RPMI8226 (cell line): Measurements from ENCODE around the gene RGS16.

Source experiments
- DNase-seq: peaks from one replicate; pipeline ENCODE4 v3.0.0-alpha.2; 2015

RGS16 gene

GRCh38 chr1:182629080-182629479, 24.9 kb upstream of the RGS16 start:
- no peak for DNase-seq

GRCh38 chr1:182628657-182629056, 24.5 kb upstream of the RGS16 start:
- no peak for DNase-seq

GRCh38 chr1:182627622-182628021, 23.4 kb upstream of the RGS16 start:
- DNase-seq: no peak

GRCh38 chr1:182626527-182626926, 22.3 kb upstream of the RGS16 start:
- DNase-seq: no peak

GRCh38 chr1:182625719-182626504, 21.7 kb upstream of the RGS16 start:
- no peak for DNase-seq

GRCh38 chr1:182625024-182625423, 20.8 kb upstream of the RGS16 start:
- no peak for DNase-seq

GRCh38 chr1:182624577-182624976, 20.4 kb upstream of the RGS16 start:
- DNase-seq: peak; percentile 83

GRCh38 chr1:182622901-182623528, 18.8 kb upstream of the RGS16 start:
- DNase-seq: no peak

- no peak for DNase-seq
Observed at GRCh38 chr1:182621906-182622305, 17.7 kb upstream of the RGS16 start.

GRCh38 chr1:182620924-182621585, 16.9 kb upstream of the RGS16 start:
- no peak for DNase-seq

- DNase-seq: no peak
Observed at GRCh38 chr1:182617734-182618351, 13.7 kb upstream of the RGS16 start.

- DNase-seq: no peak
Observed at GRCh38 chr1:182617014-182617429, 12.8 kb upstream of the RGS16 start.

- peak; percentile 82 for DNase-seq
Observed at GRCh38 chr1:182616130-182617013, 12.2 kb upstream of the RGS16 start.

GRCh38 chr1:182615468-182616129, 11.4 kb upstream of the RGS16 start:
- peak; percentile 29 for DNase-seq

- peak; percentile 73 for DNase-seq
Observed at GRCh38 chr1:182614796-182615454, 10.7 kb upstream of the RGS16 start.

GRCh38 chr1:182611787-182612186, 7.6 kb upstream of the RGS16 start:
- no peak for DNase-seq

GRCh38 chr1:182611326-182611725, 7.1 kb upstream of the RGS16 start:
- no peak for DNase-seq

- no peak for DNase-seq
Observed at GRCh38 chr1:182610606-182611194, 6.5 kb upstream of the RGS16 start.

- DNase-seq: no peak
Observed at GRCh38 chr1:182608845-182609610, 4.8 kb upstream of the RGS16 start.

GRCh38 chr1:182608236-182608635, 4.0 kb upstream of the RGS16 start:
- no peak for DNase-seq
